Spleen (tissue), 11 donors: ENCODE measurements around the gene TTI1. TPM values are rescaled to one million over a fixed set of nuclear protein-coding genes. Genes with fewer than 3 reads are reported as not detected.
A peak's percentile ranks its signal among the peaks of the same experiment; 100 is the strongest.

Source experiments
- DNase-seq: peaks from one replicate; pipeline ENCODE4 v3.0.0-alpha.2; 2020
- H3K27ac ChIP-seq, 8 donors: fragments of 200-600 bp; sonication (generic) in 7 of 8; 1 replicate in 4 of 8; 2 replicates in 4 of 8; pipeline versions ENCODE4 v1.5.0 to v1.8.0; 2016 to 2021; ENCODE audit warnings: inconsistent platforms in 4 of 8, mild to moderate bottlenecking in 4 of 8, moderate library complexity in 1 of 8
- H3K27me3 ChIP-seq, 7 donors: fragments of 200-600 bp; sonication (generic) in 6 of 7; replicated peaks in 1 of 7; 1 replicate in 4 of 7; 2 replicates in 3 of 7; pipeline versions ENCODE4 v1.5.0 to v1.8.0; 2016 to 2021; ENCODE audit warnings: inconsistent platforms in 3 of 7, mild to moderate bottlenecking in 1 of 7
- H3K36me3 ChIP-seq, 6 donors: fragments of 200-600 bp; sonication (generic) in 5 of 6; 1 replicate in 4 of 6; 2 replicates in 2 of 6; pipeline versions ENCODE4 v1.5.0 to v1.8.0; 2016 to 2021; ENCODE audit warnings: inconsistent platforms in 2 of 6
- H3K4me1 ChIP-seq, 6 donors: fragments of 200-600 bp; sonication (generic) in 5 of 6; 1 replicate in 3 of 6; 2 replicates in 3 of 6; pipeline versions ENCODE4 v1.5.0 to v1.8.0; 2016 to 2021; ENCODE audit warnings: inconsistent platforms in 3 of 6
- H3K4me3 ChIP-seq, 8 donors: fragments of 200-600 bp; sonication (generic) in 7 of 8; 1 replicate in 4 of 8; 2 replicates in 4 of 8; pipeline versions ENCODE4 v1.5.0 to v1.8.0; 2016 to 2021; ENCODE audit warnings: inconsistent platforms in 4 of 8, mild to moderate bottlenecking in 4 of 8, moderate library complexity in 2 of 8
- H3K9me3 ChIP-seq, 8 donors: fragments of 200-600 bp; sonication (generic) in 7 of 8; 1 replicate in 4 of 8; 2 replicates in 4 of 8; pipeline versions ENCODE4 v1.5.0 to v1.8.0; 2016 to 2021; ENCODE audit warnings: inconsistent platforms in 4 of 8
- POLR2A ChIP-seq, 3 donors: fragments of 450-650 bp; IDR thresholded peaks; one replicate each; pipeline ENCODE4 v1.5.1; 2017; ENCODE audit warnings: antibody characterized with exemption in 3 of 3, mild to moderate bottlenecking in 1 of 3
- POLR2AphosphoS5 ChIP-seq, 3 donors: sonication (generic); formaldehyde crosslinking; IDR thresholded peaks; one replicate each; pipeline ENCODE4 v1.5.1; 2017; ENCODE audit warnings: antibody characterized with exemption in 3 of 3
- WGBS, 5 donors: extraction: QIAGEN DNeasy Blood & Tissue Kit in 3 of 5; methylation state at CpG; one replicate each; pipeline versions ENCODE4 v1.1.5 to v1.1.7; 2013 to 2018; 5-methylcytosine and 5-hydroxymethylcytosine counted together
- intact Hi-C: fragments of 100-400 bp; cut with DNase I; formaldehyde crosslinking; loops from one replicate; pipeline ENCODE4 v1.15.0; 2023; ENCODE audit warnings: low total_unique reads
- polyA plus RNA-seq, 3 donors: library from polyadenylated mRNA; stranded (reverse); fragments of 200-250 nt; gene quantifications; one replicate each; pipeline ENCODE4 v1.2.1, GENCODE V29; 2013
- total RNA-seq, 7 donors: library from RNA; depleted of rRNA in 3 of 7; stranded (reverse); fragments of >200 nt in 3 of 7; fragmentation: NEBNext Ultra II Directional in 4 of 7; extraction: Animal tissue kit (Norgen Biotek cat#: 25700) in 4 of 7; gene quantifications; one replicate each; pipeline versions ENCODE4 v1.1.0 to v1.2.1, GENCODE V29; 2016 to 2021
- TF ChIP-seq, protein P1 (sequence below), 11 experiments: fragments of 200-600 bp in 7 of 11; fragments of 450-650 bp in 4 of 11; sonication (generic) in 4 of 11; IDR thresholded peaks in 8 of 11; conservative IDR thresholded peaks in 3 of 11; 1 replicate in 7 of 11; 2 replicates in 4 of 11; pipeline versions ENCODE4 v1.4.0 to v1.8.0; 2016 to 2021; ENCODE audit warnings: antibody characterized with exemption in 11 of 11, inconsistent platforms in 4 of 11, mild to moderate bottlenecking in 1 of 11
- donor health status: healthy with polysubstance abuse.
- donor health status: DM: no; HTN: no; CAD: no; lungs with moderate emphysema.
- donor health status: DM: no; HTN: no; CAD: no.
- donor health status: Bipolar disorder and iron deficiency.
- donor health status: healthy.
- donor health status: DM: no; HTN: no; CAD: no.
- donor health status: DM: yes; HTN: yes; CAD: no.

Gene TTI1
- total and polyA plus RNA-seq, 10 donors = 5.9 to 25.2 (median 19.1) TPM

DNA sequence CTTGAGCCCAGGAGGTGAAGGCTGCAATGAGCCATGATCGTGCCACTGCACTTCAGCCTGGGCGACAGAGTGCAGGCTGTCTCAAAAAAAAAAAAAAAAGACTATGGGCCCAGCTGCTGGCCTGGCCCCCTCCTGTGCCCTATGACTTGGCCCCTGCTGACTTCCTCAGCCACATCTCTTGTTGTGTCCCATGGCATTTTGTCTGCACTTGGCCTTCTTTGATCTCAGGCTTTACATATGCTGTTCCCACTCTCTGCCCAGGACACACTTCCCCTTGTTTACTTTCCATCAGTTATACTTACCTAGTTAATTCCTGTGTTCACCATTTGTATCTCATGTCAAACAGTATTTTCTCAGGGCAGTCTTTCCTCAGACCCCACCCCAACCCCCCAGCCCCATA lies 44.8 kb upstream of the TTI1 start:
- WGBS, 5 donors = 85 to 100% (median 96%) methylated on average over 2 of the region's 2 CpGs
- Histone ChIP-seq H3K4me3 (no peak overlapping the region), H3K27ac (peak overlapping the region in 2 of 8 donors; percentile 11 to 19), H3K27me3 (no peaks in the 10 kb centered on the region), H3K36me3 (peaks cover 0 to 68% (median 8%) of the 10 kb centered on the region in 6 donors), H3K4me1 (peaks cover 0 to 59% (median 18%) of the 10 kb centered on the region in 6 donors), H3K9me3 (peaks cover 0 to 4% (median 0%) of the 10 kb centered on the region in 8 donors)
- DNase-seq = no peak
- TF ChIP-seq, protein P1, sequence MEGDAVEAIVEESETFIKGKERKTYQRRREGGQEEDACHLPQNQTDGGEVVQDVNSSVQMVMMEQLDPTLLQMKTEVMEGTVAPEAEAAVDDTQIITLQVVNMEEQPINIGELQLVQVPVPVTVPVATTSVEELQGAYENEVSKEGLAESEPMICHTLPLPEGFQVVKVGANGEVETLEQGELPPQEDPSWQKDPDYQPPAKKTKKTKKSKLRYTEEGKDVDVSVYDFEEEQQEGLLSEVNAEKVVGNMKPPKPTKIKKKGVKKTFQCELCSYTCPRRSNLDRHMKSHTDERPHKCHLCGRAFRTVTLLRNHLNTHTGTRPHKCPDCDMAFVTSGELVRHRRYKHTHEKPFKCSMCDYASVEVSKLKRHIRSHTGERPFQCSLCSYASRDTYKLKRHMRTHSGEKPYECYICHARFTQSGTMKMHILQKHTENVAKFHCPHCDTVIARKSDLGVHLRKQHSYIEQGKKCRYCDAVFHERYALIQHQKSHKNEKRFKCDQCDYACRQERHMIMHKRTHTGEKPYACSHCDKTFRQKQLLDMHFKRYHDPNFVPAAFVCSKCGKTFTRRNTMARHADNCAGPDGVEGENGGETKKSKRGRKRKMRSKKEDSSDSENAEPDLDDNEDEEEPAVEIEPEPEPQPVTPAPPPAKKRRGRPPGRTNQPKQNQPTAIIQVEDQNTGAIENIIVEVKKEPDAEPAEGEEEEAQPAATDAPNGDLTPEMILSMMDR (IDR thresholded peaks at IDR 0.05 in 8 of 11, conservative IDR thresholded peaks at IDR 0.05 in 3 of 11) = no peak
- no peak for TF ChIP-seq POLR2AphosphoS5 (IDR thresholded peaks at IDR 0.05)
- intact Hi-C loops = no loop called here

- peaks cover 0 to 66% (median 20%) of the 10 kb centered on the region in 6 donors for H3K4me1 ChIP-seq
- H3K9me3 ChIP-seq = peaks cover 0 to 4% (median 0%) of the 10 kb centered on the region in 8 donors
- TF ChIP-seq POLR2A (IDR thresholded peaks at IDR 0.05) (no peak), POLR2AphosphoS5 (IDR thresholded peaks at IDR 0.05) (no peak)
- TF ChIP-seq, protein P1 (IDR thresholded peaks at IDR 0.05 in 8 of 11, conservative IDR thresholded peaks at IDR 0.05 in 3 of 11) = peak in 5 of 11 experiments; percentile 9 to 33 (median 14)
- no peaks in the 10 kb centered on the region for H3K27me3 ChIP-seq
- H3K27ac ChIP-seq = peak overlapping the region in 4 of 8 donors; percentile 19 to 39 (median 30)
- intact Hi-C loops = no loop called here
- no peak overlapping the region for H3K4me3 ChIP-seq
- no peak for DNase-seq
- peaks cover 0 to 71% (median 15%) of the 10 kb centered on the region in 6 donors for H3K36me3 ChIP-seq
Measured at GRCh38 chr20:38076548-38076947, 43.3 kb upstream of the TTI1 start.

- WGBS, 5 donors = 88 to 95% (median 93%) methylated on average over 3 of the region's 3 CpGs
- Histone ChIP-seq H3K9me3 (peaks cover 0 to 4% (median 0%) of the 10 kb centered on the region in 8 donors), H3K36me3 (peaks cover 0 to 78% (median 26%) of the 10 kb centered on the region in 6 donors), H3K27me3 (no peaks in the 10 kb centered on the region), H3K4me1 (peaks cover 0 to 62% (median 20%) of the 10 kb centered on the region in 6 donors), H3K4me3 (no peak overlapping the region), H3K27ac (peak overlapping the region in 3 of 8 donors; percentile 29 to 39 (median 32))
- DNase-seq = no peak
- TF ChIP-seq POLR2AphosphoS5 (IDR thresholded peaks at IDR 0.05) (no peak), POLR2A (IDR thresholded peaks at IDR 0.05) (no peak)
- TF ChIP-seq, protein P1 (IDR thresholded peaks at IDR 0.05 in 8 of 11, conservative IDR thresholded peaks at IDR 0.05 in 3 of 11) = no peak
- intact Hi-C loops = no loop called here
Measured at GRCh38 chr20:38075161-38075998, 42.1 kb upstream of the TTI1 start.
